Caco-2 (cell line): ENCODE results near the gene P2RY6. TPM values are rescaled to one million over a fixed set of nuclear protein-coding genes. Genes with fewer than 3 reads are reported as not detected.

Experiments used
- BruUV-seq: library from RNA; stranded (reverse); fragments of 400-500 nt; replicated peaks from 2 replicates; lab custom pipeline; 2021; lab: Mats Ljungman, UMichigan
- CTCF ChIA-PET: fragments of 300-600 bp; sonication (Branson Sonifier 250); formaldehyde crosslinking; loops from one replicate; lab custom pipeline; 2022; ENCODE audit warnings: antibody characterized with exemption; lab: Charles Lee
- POLR2A ChIA-PET: fragments of 300-600 bp; sonication (Branson Sonifier 250); formaldehyde crosslinking; loops from one replicate; lab custom pipeline; 2022; ENCODE audit warnings: antibody characterized with exemption; lab: Charles Lee
- DNase-seq, 2 experiments: peaks; one replicate each; pipeline versions ENCODE4 v3.0.0 to v3.0.0-alpha.2; 2020 to 2022
- H3K27me3 ChIP-seq: replicated peaks from 2 replicates; pipeline ENCODE4 v1.6.0; 2011; ENCODE audit warnings: low read length; ENCODE audit not compliant: control insufficient read depth, insufficient read depth
- H3K36me3 ChIP-seq: 2 replicates; pipeline ENCODE4 v1.5.1; 2011; ENCODE audit warnings: low read length; ENCODE audit not compliant: control insufficient read depth, insufficient read depth
- H3K4me1 ChIP-seq: fragments of 250-450 bp; sonication (Bioruptor Pico); 2 replicates; pipeline ENCODE4 v1.5.1; 2020; ENCODE audit warnings: mild to moderate bottlenecking
- H3K4me3 ChIP-seq: 2 replicates; pipeline ENCODE4 v1.5.1; 2011; ENCODE audit warnings: low read depth, mild to moderate bottlenecking, control low read depth, low read length
- H3K9me3 ChIP-seq: fragments of 250-450 bp; sonication (Bioruptor Pico); 2 replicates; pipeline ENCODE4 v1.5.1; 2020; ENCODE audit warnings: mild to moderate bottlenecking, moderate library complexity
- H3K27ac Mint-ChIP-seq: one replicate; pipeline ENCODE4 v1.8.0; 2022; ENCODE audit warnings: mixed read lengths; ENCODE audit not compliant: unreplicated experiment
- H3K27me3 Mint-ChIP-seq: one replicate; pipeline ENCODE4 v1.8.0; 2022; ENCODE audit warnings: mixed read lengths; ENCODE audit not compliant: insufficient read depth, unreplicated experiment
- H3K36me3 Mint-ChIP-seq: one replicate; pipeline ENCODE4 v1.8.0; 2022; ENCODE audit warnings: mild to moderate bottlenecking, mixed read lengths; ENCODE audit not compliant: insufficient read depth, unreplicated experiment
- H3K4me1 Mint-ChIP-seq: one replicate; pipeline ENCODE4 v1.8.0; 2022; ENCODE audit warnings: low read depth, mixed read lengths; ENCODE audit not compliant: unreplicated experiment
- H3K4me3 Mint-ChIP-seq: one replicate; pipeline ENCODE4 v1.8.0; 2022; ENCODE audit warnings: mild to moderate bottlenecking, moderate library complexity, mixed read lengths; ENCODE audit not compliant: unreplicated experiment
- H3K9me3 Mint-ChIP-seq: one replicate; pipeline ENCODE4 v1.8.0; 2022; ENCODE audit warnings: mixed read lengths; ENCODE audit not compliant: unreplicated experiment
- CTCF ChIP-seq, 2 experiments: fragments of 200-600 bp in 1 of 2; IDR thresholded peaks; 1 replicate in 1 of 2; 2 replicates in 1 of 2; pipeline versions ENCODE4 v1.5.1 to v1.8.0; 2011 to 2022; ENCODE audit warnings: antibody characterized with exemption in 1 of 2, control low read depth in 1 of 2, inconsistent platforms in 1 of 2, low read depth in 1 of 2, low read length in 1 of 2, mild to moderate bottlenecking in 1 of 2, moderate library complexity in 1 of 2; ENCODE audit not compliant: insufficient read depth in 1 of 2, severe bottlenecking in 1 of 2, unreplicated experiment in 1 of 2
- intact Hi-C: fragments of 100-400 bp; cut with micrococcal nuclease; formaldehyde crosslinking; loops from one replicate; pipeline ENCODE4 v1.10.0; 2022; ENCODE audit not compliant: unreplicated experiment
- total RNA-seq: library from RNA; stranded (reverse); gene quantifications from 2 replicates; pipeline ENCODE4 v1.2.3, GENCODE V29; 2022

P2RY6 gene
- total RNA-seq, 1 experiment from 2014 or later, result 55.7 TPM

- intact Hi-C loops, result loop anchor here (1.0 kb wide), 2 partner anchors 27 to 39 kb away; no protein-coding TSS in a partner anchor
- H3K4me3 ChIP-seq, result no peak overlapping the region
- peak in 1 of 2 experiments; percentile 46 for DNase-seq
- BruUV-seq, result no TSS peak
- no peak for TF ChIP-seq CTCF (IDR thresholded peaks at IDR 0.05; ENCODE audit: insufficient read depth in 1 of 2, low read depth in 1 of 2, low read length in 1 of 2, severe bottlenecking in 1 of 2, unreplicated experiment in 1 of 2)
- Mint-ChIP-seq H3K27ac (peak overlapping the region; percentile 19), H3K9me3 (no peaks in the 10 kb centered on the region), H3K4me1 (peaks cover 44% of the 10 kb centered on the region), H3K36me3 (peaks cover 42% of the 10 kb centered on the region), H3K4me3 (no peak overlapping the region), H3K27me3 (no peaks in the 10 kb centered on the region)
- H3K9me3 ChIP-seq, result no peaks in the 10 kb centered on the region
- H3K27me3 ChIP-seq, result no peaks in the 10 kb centered on the region
- CTCF ChIA-PET, result interaction anchor here (0.6 to 7.0 kb wide), 34 partner anchors 7 to 556 kb away, joined by 3 to 285 read pairs (median 5); partner anchors contain the start of gene ARHGEF17
- POLR2A ChIA-PET, result interaction anchor here (0.6 to 2.1 kb wide), 5 partner anchors 20 to 105 kb away, joined by 3 to 18 read pairs (median 12); no protein-coding TSS in a partner anchor
- peaks cover 4% of the 10 kb centered on the region for H3K36me3 ChIP-seq
- H3K4me1 ChIP-seq, result peaks cover 60% of the 10 kb centered on the region
Observed at GRCh38 chr11:73334384-73335203, 62.5 kb downstream of the P2RY6 start.

DNA sequence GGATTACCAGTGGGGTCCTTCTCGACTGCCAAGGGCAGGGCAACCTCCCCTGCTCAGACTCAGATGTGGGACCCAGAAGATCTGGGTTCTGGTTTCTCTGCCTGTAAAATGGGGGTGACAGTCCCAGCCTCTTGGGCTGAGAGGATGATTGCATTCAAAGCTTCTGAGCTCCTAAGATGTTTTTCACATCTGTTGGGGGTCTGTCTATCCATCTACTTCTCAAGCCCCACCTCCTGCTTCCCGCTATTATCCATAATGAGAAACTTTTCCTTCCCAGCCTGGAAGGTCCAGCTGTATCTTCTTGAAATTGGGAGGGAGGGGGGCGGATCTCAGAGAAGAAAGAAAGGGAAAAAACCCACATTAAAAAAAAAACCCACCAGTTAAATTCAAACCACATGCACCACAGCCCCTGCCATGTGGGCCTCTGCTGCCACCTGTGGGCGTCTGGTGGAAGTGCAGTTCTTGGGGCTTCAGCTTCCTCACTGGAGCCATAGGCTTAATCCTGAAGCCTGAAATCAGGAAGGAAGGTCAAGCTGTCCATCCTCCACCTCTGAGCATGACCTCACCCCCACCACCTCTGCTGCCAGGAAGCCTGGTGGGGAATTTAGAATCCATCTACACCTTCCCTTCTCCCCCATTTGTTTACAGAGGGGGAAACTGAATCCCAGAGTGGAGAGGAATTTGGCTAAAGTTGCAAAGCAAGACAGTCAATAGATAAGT is 63.2 kb downstream of the P2RY6 start:
- H3K27ac Mint-ChIP-seq, result peak overlapping the region; percentile 19
- no peak overlapping the region for H3K4me3 Mint-ChIP-seq
- Histone ChIP-seq H3K27me3 (no peaks in the 10 kb centered on the region), H3K36me3 (peaks cover 4% of the 10 kb centered on the region), H3K9me3 (no peaks in the 10 kb centered on the region), H3K4me3 (no peak overlapping the region), H3K4me1 (peaks cover 52% of the 10 kb centered on the region)
- no peaks in the 10 kb centered on the region for H3K27me3 Mint-ChIP-seq
- TF ChIP-seq CTCF (IDR thresholded peaks at IDR 0.05; ENCODE audit: insufficient read depth in 1 of 2, low read depth in 1 of 2, low read length in 1 of 2, severe bottlenecking in 1 of 2, unreplicated experiment in 1 of 2), result peak; percentile 100
- ChIA-PET POLR2A (interaction anchor here (0.6 to 2.1 kb wide), 5 partner anchors 12 to 28 kb away, joined by 3 to 18 read pairs (median 12); no protein-coding TSS in a partner anchor), CTCF (interaction anchor here (0.6 to 7.0 kb wide), 40 partner anchors 8 to 684 kb away, joined by 3 to 285 read pairs (median 4); partner anchors contain the start of gene ARHGEF17)
- no TSS peak for BruUV-seq
- H3K36me3 Mint-ChIP-seq, result peaks cover 48% of the 10 kb centered on the region
- intact Hi-C loops, result loop anchor here (1.0 kb wide), 2 partner anchors 28 to 40 kb away; no protein-coding TSS in a partner anchor
- peak; percentile 91 to 96 for DNase-seq
- H3K4me1 Mint-ChIP-seq, result peaks cover 36% of the 10 kb centered on the region
- H3K9me3 Mint-ChIP-seq, result no peaks in the 10 kb centered on the region

DNA sequence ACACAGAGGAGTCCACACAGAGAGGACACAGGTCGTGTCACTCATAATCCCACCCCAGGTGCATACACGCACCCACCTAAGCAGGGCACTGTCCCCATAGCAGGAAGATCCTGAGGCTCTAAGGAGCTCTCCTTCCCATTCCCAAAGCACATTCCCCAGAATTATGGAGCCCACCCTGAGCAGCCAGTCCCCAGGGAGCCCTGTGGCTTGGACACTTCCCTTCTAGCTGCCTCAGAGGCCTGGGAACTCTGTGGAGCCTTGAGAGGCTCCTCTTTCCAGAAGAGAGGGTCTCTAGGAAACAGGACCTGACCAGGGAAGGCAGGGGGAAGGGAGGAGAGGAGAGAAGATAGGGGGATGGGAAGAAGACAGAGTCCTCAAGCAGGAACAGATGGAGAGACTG is 65.7 kb downstream of the P2RY6 start:
- CTCF ChIA-PET, result interaction anchor here (0.7 to 7.0 kb wide), 5 partner anchors 12 to 722 kb away, joined by 3 to 285 read pairs (median 4); partner anchors contain the start of gene ARHGEF17
- H3K27me3 ChIP-seq, result no peaks in the 10 kb centered on the region
- TF ChIP-seq CTCF (IDR thresholded peaks at IDR 0.05; ENCODE audit: insufficient read depth in 1 of 2, low read depth in 1 of 2, low read length in 1 of 2, severe bottlenecking in 1 of 2, unreplicated experiment in 1 of 2), result no peak

More for the DNA sequence above, 65.7 kb downstream of the P2RY6 start:
- Mint-ChIP-seq H3K27me3 (no peaks in the 10 kb centered on the region), H3K36me3 (peaks cover 41% of the 10 kb centered on the region), H3K4me3 (no peak overlapping the region), H3K9me3 (no peaks in the 10 kb centered on the region), H3K27ac (no peak overlapping the region), H3K4me1 (peaks cover 13% of the 10 kb centered on the region)
- Histone ChIP-seq H3K4me1 (peaks cover 29% of the 10 kb centered on the region), H3K9me3 (no peaks in the 10 kb centered on the region), H3K4me3 (no peak overlapping the region), H3K36me3 (peaks cover 5% of the 10 kb centered on the region)
- intact Hi-C loops, result no loop called here
- BruUV-seq, result no TSS peak
- DNase-seq, result no peak
- POLR2A ChIA-PET, result no interaction called here
